ENCODE results near the gene C10orf90. TPM values are rescaled to one million over a fixed set of nuclear protein-coding genes. Genes with fewer than 3 reads are reported as not detected.
"Not testable (repeated sequence)": the region's sequence is repeated elsewhere in the genome, so short reads cannot be mapped to it uniquely, and the experiment has no call there.

Gene C10orf90
- total RNA-seq, 1 donor from 2014 or later: not detected

DNA sequence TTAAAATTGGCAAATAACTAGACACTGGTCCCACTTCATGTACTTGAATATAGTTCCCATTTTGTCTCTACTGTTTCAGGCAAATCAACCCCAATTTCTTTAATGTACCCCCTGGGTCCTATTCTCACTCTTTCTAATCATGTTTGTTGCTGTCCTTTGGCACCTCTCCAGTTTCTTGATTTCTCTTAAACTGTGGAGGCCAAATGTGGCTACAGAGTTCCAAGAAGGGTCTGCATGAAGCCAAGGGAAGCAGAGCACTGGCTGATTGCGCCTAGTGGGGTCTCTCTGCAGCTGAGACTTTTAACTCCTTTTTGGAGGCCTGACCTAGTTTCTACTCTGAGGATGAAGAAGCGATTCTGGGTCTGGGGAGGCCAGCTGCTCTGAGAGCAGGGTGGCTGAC is 275.5 kb downstream of the C10orf90 start:
- intact Hi-C loops (cut with micrococcal nuclease): no loop called here

DNA sequence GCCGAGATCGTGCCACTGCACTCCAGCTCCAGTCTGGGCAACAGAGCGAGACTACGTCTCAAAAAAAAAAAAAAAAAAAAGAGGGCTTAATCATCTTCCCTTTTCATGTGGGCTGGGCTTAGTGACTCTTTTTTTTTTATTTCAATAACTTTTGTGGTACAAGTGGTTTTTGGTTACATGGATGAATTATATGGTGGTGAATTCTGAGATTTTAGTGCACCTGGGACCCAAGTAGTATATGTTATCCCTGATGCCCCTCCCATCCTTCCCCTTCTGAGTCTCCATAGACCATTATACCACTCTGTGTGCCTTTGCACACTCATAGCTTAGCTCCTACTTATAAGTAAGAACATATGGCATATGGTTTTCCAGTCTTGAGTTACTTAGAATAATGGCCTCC is 277.4 kb downstream of the C10orf90 start:
- intact Hi-C loops (cut with micrococcal nuclease): no loop called here

DNA sequence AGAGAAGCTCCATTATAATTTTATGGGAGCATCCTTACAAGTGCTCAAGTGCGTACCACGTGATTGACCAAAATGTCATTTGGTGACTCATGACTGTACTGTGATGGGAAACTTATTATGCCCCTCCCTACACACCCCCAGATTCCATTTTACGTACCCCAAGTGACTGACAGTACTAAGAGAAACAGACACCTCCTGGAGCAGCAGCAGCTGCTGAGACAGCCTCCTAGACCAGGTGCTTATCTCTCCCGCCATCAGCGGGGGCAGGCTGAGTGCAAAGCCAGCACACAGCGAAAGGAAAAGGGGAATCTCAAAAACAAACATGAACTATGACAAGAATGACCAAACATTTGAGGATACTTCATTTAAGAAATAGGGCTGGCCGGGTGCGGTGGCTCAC is 278.0 kb downstream of the C10orf90 start:
- intact Hi-C loops (cut with micrococcal nuclease): no loop called here

DNA sequence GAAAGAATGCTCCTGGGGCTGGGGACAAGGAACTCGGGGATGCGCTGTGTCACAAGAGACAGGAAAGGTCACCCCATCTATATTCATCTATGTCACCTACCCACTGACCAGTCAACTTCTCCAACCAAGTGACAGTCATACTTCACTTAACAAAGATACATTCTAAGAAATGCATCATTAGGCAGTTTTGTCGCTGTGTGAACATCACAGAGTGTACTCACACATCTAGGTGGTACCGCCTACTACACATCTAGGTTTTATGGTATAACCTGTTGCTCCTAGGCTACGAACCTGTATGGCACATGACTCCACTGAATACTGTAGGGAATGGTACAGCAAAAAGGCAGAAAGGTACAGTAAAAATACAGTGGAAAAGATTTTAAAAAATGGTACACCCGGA is 278.4 kb downstream of the C10orf90 start:
- intact Hi-C loops (cut with micrococcal nuclease): no loop called here

DNA sequence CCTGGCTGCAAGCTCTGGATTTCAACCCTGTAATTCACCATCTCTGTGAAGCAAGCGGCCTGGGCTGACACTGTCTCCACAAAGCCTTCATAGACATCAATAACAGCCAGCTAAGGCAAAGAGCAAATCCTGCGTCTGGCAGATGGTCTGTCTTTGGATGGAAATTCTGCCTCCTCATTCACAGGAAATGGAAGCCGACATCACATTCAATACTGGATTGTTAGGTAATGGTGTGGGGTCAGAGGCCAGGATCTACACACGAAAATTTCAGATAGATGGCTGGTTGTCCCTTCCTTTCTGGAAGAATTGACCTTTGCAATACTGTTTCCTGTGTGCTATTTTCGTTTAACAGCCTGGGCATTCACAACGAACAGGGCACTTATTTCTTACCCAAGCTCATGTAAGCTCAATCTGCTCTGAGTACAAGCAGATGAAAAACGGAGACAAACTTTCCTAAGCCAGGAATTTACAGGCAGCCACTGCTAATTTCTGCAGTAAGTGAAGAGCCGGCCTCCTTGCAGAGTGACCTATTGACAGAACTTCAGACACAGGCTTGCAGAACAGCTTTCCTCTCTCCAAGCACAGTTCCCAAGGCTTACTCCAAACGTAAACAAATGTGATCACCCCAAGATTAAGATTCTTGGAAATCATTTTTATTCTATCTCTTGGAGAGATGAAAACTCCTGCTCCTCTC is 279.2 kb downstream of the C10orf90 start:
- intact Hi-C loops (cut with micrococcal nuclease): no loop called here

DNA sequence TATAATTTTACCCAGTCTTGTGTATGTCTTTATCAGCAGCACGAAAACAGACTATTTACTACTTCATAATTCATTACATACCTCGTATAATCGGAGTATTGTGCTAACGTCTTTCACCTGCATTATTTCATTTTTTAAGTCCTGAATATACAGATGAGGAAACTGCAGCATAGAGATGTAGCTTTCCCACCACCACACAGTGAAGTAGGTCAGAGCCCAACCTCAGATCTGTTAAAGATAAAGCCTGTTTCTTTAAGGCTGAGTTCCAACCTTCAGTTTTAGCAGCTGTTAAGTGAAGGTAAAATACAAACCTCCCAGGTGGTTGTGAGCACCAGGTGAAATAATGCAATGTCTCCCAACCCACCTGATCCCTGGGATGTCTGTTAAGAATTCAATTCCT is 280.2 kb downstream of the C10orf90 start:
- intact Hi-C loops (cut with micrococcal nuclease): no loop called here

DNA sequence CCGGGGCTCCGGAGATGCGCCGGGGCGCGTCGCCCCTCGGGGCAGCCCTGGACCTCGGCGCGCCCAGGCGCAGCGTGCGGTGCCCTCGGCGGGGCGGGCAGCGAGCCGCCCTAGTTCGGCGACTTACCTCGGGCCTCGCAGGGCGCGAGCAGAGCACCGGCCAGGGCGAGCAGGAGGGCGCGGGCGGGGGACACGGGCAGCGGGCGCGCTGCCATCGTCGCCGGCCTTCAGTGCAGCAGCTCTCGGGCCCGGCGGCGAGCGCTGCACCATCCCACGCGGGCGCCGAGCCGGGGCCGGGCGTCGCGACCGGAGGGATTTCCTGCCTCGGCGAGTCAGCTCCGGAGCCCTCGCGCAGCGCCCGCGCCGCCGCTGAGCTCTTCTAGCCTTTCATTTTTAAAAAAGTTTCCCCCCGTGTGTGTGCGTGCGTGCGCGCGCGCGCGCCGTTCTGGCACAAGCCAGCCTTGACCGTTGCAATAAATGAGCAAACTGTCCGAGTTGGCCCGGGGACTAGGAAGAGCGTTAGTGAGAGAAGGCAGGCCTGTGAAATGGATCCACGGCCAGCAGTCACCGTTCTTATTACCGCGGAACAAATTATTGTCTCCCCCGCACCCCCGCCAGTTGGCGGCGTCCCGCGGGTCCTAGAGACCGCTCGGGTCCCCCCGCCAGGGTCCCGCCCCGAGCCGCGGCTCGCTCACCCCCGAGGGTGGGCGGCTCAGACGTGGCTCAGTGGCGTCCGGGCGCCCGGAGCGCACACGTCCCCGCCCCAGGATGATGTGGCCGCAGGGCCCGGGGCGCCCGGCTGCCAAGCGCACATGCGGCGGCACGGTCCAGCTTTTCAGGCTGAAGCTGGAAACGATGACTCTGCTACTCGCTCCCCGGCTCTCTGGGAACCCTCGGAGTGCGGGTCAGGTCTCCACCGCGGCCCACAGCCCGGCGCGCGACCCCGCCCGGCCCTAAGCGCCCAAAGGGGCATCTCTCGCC is 282.3 kb downstream of the C10orf90 start, which contains the start of gene ADAM12:
ADAM12 (minus strand) TSS at position 547 of the 981 bp plus-strand sequence; CDS start at position 215, 332 bp downstream.
- intact Hi-C loops (cut with micrococcal nuclease): loop anchor here (5.0 kb wide), 1 partner anchor 406 kb away; no protein-coding TSS in a partner anchor

DNA sequence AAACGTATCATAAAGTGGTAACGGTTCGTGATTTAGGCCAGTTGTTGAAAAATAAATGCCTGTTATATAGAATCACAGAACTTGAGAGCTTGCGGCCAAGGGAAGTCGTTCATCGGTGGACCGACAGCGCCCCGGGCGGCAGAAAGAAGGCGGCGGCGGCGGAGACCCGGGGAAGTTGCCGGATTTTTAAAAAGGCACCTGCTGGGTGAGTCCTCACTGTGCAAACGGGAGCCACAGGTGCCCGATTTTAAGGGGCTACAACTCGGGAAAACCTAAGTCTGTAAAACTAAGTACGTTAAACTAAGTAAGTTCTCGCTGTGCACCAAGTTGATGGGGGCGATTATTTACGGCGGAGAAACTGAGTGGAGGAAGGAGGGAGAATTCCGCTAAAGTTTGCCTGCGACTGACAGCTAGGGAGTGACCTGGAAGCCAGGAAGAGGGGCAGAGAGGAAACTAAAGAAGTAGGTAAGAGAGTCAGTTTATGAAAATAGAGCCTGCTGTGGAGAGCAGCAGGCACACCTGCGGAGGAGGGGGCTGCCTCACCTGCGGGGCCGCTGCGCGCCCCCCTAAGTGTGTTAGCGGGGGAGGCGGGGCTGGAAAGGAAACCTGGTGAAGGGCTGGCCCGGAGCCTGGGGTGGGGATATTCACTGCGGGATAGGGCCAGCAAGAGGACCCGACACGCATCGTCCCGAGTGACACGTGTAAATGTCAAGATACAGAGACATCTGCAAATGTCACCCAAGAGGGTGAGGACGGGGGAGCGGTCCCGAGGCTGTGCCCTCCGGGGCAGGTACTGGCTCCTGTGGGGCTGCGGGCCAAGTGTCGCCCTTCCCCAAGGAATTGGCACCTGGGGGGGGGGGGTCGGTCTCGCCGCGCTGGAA is 283.2 kb downstream of the C10orf90 start:
- intact Hi-C loops (cut with micrococcal nuclease): loop anchor here (5.0 kb wide), 1 partner anchor 405 kb away; no protein-coding TSS in a partner anchor

DNA sequence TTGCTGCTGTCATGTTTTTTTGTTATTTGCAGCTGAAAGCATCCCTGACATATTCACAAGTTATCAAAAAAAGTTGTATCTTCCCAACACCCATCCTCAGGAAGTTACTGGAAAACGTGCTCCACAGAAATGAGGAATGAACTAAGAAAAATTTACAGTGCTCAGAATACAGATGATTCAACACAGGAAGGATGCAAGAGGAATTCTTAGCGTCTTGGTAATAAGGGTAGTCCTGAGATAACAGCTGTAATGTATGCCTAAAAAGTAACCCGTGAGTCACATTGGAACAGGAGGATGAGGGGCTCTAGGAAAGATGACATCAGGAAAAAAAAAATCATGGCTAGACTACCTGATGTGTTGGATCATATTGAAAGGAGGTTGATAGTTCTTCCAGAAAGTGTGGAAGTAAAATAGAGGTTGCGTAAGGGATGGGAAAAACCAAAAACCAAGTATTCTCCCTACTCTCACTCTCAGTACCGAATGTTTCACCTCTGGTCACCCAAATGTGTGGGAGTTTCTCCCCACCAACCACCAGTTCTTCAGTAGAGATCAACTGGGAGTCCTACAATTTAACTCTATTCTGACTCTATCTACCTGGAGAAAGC is 286.1 kb downstream of the C10orf90 start:
- intact Hi-C loops (cut with micrococcal nuclease): no loop called here

DNA sequence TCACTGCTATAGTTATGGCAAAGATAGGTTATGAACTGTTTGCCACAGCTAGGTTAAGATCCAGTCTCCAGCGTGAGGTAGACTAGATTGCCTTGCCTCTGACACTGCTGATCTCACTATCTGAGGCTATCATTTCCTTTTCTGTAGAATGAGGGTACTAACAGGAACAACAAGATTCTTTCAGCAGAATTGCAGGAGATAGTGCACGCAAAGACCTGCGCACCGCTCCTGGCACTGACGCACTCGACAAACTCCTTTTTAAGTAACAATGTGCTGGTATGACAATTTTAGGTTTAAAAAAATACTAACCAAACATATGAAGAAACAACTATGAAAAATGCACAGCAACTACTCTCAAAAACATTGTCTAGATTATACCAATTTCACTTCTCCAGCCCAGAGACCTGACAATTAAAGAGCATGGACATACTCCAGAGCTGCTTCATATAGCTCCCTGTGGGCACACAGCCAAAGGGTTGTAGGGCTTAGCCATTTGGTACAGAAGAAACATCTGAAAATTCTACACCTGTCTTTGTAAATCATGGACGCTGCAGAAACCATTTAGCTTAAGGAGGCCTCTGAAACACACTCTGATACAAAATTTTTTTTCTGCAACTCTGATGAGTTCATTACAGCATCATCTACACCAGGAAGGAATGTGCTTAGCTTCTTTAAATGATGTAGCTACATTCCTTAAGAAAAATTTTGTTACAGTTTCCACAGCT is 290.0 kb downstream of the C10orf90 start:
- intact Hi-C loops (cut with micrococcal nuclease): no loop called here

DNA sequence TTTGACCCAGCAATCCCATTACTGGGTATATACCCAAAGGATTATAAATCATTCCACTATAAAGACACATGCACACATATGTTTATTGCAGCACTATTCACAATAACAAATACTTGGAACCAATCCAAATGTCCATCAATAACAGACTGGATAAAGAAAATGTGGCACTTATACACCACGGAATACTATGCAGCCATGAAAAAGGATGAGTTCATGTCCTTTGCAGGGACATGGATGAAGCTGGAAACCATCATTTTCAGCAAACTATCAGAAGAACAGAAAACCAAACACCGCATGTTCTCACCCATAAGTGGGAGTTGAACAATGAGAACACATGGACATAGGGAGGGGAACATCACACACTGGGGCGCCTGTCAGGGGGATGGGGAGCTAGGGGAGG is 291.3 kb downstream of the C10orf90 start:
- intact Hi-C loops (cut with micrococcal nuclease): not testable (repeated sequence)

DNA sequence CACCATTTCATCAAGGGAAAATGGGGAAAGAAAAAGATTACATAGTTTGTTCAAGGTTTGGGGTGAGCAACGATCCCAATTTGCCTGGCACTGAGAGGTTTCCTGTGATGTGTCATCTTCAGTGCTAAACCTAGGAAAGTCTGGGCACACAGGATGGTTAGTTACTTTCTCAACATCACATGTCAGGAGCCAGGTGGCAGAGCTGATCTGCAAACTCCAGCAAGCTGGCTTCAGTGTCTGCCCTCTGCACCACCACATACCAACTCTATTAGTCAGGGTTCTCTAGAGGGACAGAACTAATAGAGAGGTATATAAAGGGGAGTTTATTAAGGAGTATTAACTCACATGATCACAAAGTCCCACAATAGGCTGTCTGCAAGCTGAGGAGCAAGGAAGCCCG is 293.5 kb downstream of the C10orf90 start:
- intact Hi-C loops (cut with micrococcal nuclease): no loop called here

DNA sequence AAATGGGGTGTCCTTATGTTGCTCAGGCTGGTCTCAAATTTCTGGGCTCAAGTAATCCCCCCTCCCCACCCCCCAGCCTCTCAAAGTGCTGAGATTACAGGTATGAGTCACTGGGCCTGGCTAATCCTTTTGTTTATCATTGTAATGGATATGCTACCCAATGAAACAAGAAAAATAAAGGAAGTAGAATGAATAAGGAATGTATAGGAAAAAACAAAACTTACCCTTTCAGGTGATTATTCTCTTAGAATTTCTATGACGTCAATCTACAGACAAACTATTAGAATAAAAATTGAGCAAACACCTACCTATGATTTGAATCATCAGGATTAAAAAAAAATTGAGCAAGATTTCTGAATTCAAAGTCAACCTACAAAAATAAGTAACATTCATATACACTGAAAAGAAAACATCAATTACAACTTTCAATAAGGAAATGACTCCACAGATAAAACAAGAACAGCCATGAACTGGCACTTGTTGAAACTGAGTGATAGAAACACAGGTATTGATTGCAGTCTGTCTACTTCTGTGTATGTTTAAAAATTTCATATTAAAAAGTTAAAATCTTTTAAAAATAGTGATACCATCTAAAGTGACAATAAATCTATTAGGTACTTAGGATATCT is 294.5 kb downstream of the C10orf90 start:
- intact Hi-C loops (cut with micrococcal nuclease): no loop called here

DNA sequence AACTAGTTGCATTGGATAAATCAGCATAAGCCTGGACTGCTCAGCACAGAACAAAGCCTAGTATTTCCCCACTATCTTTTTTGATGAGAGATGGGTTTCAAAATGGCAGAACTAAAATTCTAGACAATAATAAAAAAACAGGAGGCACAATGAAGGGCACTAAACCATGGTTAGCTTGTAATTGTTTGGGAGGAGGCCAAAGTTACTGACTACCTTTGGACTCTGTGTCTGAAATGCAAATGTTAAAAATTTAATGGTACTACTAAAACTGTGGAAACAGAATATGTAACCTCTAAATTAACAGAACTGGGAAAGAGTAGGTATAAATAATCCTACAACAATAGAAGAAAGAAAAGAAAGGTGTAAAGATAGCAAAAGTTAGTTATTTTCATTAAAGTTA is 295.2 kb downstream of the C10orf90 start:
- intact Hi-C loops (cut with micrococcal nuclease): no loop called here

Other genes starting within 250 kb of the C10orf90 start
- 0.73 and 0.86 TPM in 2 replicates for gene DOCK1, start 234.7 kb upstream of the C10orf90 start, total RNA-seq